MM.1S (cell line): ENCODE results near the gene MORN5.

ENCODE experiments used
- CTCF ChIP-seq: fragments of 300-600 bp; sonication (generic); IDR thresholded peaks from 2 replicates; pipeline ENCODE4 v1.5.1; 2016; ENCODE audit warnings: antibody characterized with exemption, low read length, mixed read lengths
- EZH2 ChIP-seq: fragments of 300-600 bp; sonication (generic); optimal IDR thresholded peaks from 2 replicates; pipeline ENCODE3; 2017; ENCODE audit warnings: low read depth, mild to moderate bottlenecking, antibody characterized with exemption, low read length, mixed read lengths
- EZH2phosphoT487 ChIP-seq: fragments of 300-600 bp; sonication (generic); IDR thresholded peaks from 2 replicates; pipeline ENCODE4 v1.6.1; 2018; ENCODE audit warnings: antibody characterized with exemption, low read length

GRCh38 chr9:122121391-122121790, 38.3 kb upstream of the MORN5 start:
- no peak for TF ChIP-seq CTCF
- no peak for TF ChIP-seq EZH2phosphoT487
- no peak for TF ChIP-seq EZH2
